Panc1 (cell line): ENCODE results near the gene DNAAF8. TPM values are rescaled to one million over a fixed set of nuclear protein-coding genes. Genes with fewer than 3 reads are reported as not detected.
A peak's percentile ranks its signal among the peaks of the same experiment; 100 is the strongest.

Experiments
- ATAC-seq: fragments of 200-7000 bp; cut with Tn5 transposase; 2 replicates; pipeline ENCODE4 v1.9.1; 2020; ENCODE audit warnings: mild to moderate bottlenecking, moderate library complexity
- BruUV-seq: library from RNA; stranded (reverse); fragments of 400-500 nt; replicated peaks from 2 replicates; lab custom pipeline; 2021; lab: Mats Ljungman, UMichigan
- CTCF ChIA-PET: fragments of 300-600 bp; sonication (Branson Sonifier 250); formaldehyde crosslinking; loops from one replicate; lab custom pipeline; 2022; ENCODE audit warnings: antibody characterized with exemption; lab: Charles Lee
- POLR2A ChIA-PET: fragments of 300-600 bp; sonication (Branson Sonifier 250); formaldehyde crosslinking; loops from one replicate; lab custom pipeline; 2022; ENCODE audit warnings: antibody characterized with exemption; lab: Charles Lee
- DNase-seq: peaks from one replicate; pipeline ENCODE4 v3.0.0-alpha.2; 2010; ENCODE audit warnings: low read depth, low spot score
- H3K27ac ChIP-seq: 2 replicates; pipeline ENCODE4 v1.5.1; 2011; ENCODE audit warnings: mild to moderate bottlenecking, low read length, inconsistent platforms
- H3K27me3 ChIP-seq: fragments of 200-500 bp; sonication (Bioruptor generic); 2 replicates; pipeline ENCODE4 v1.6.0; 2014; ENCODE audit warnings: low read length, inconsistent platforms; ENCODE audit not compliant: control insufficient read depth, insufficient read depth
- H3K36me3 ChIP-seq: fragments of 200-500 bp; sonication (Bioruptor generic); 2 replicates; pipeline ENCODE4 v1.5.1; 2014; ENCODE audit warnings: inconsistent platforms, mild to moderate bottlenecking, low read length, moderate library complexity; ENCODE audit not compliant: control insufficient read depth, insufficient read depth
- H3K4me1 ChIP-seq: 2 replicates; pipeline ENCODE4 v1.5.1; 2011; ENCODE audit warnings: inconsistent platforms, mild to moderate bottlenecking, low read length, moderate library complexity; ENCODE audit not compliant: control insufficient read depth, insufficient read depth
- H3K4me3 ChIP-seq, 2 experiments: 2 replicates each; pipeline ENCODE4 v1.5.1; 2011 to 2012; ENCODE audit warnings: low read depth in 2 of 2, low read length in 2 of 2, mild to moderate bottlenecking in 2 of 2, inconsistent platforms in 1 of 2, moderate library complexity in 1 of 2
- H3K9me3 ChIP-seq: fragments of 200-500 bp; sonication (Bioruptor generic); 2 replicates; pipeline ENCODE4 v1.5.1; 2014; ENCODE audit warnings: low read depth, mild to moderate bottlenecking, inconsistent platforms, low read length, moderate library complexity; ENCODE audit not compliant: control insufficient read depth, insufficient read depth
- CTCF ChIP-seq: fragments of 450-650 bp; IDR thresholded peaks from 2 replicates; pipeline ENCODE4 v1.5.1; 2017; ENCODE audit warnings: mild to moderate bottlenecking
- POLR2AphosphoS5 ChIP-seq: IDR thresholded peaks from 2 replicates; pipeline ENCODE4 v1.6.1; 2012; ENCODE audit warnings: mild to moderate bottlenecking, low read depth, low read length, moderate library complexity
- REST ChIP-seq, 2 experiments: IDR thresholded peaks; 2 replicates each; pipeline ENCODE4 v1.6.1; 2011 to 2012; ENCODE audit warnings: low read depth in 2 of 2, control low read depth in 1 of 2, low read length in 1 of 2, mild to moderate bottlenecking in 1 of 2, moderate library complexity in 1 of 2; ENCODE audit not compliant: insufficient read depth in 1 of 2
- SIN3A ChIP-seq: IDR thresholded peaks from 2 replicates; pipeline ENCODE4 v1.6.1; 2012; ENCODE audit warnings: low read depth, mild to moderate bottlenecking, low read length, moderate library complexity, borderline replicate concordance; ENCODE audit not compliant: insufficient read depth
- TCF7L2 ChIP-seq: IDR thresholded peaks from 2 replicates; pipeline ENCODE4 v1.6.1; 2011; ENCODE audit warnings: mild to moderate bottlenecking, low read depth, low read length, inconsistent platforms
- in situ Hi-C: cut with HindIII; loops from 2 replicates; pipeline ENCODE4 v1.10.0; 2016; ENCODE audit warnings: low sequenced_read_pairs, low pct_unique_long_range_greater_than_20kb
- intact Hi-C: fragments of 100-400 bp; cut with micrococcal nuclease; formaldehyde crosslinking; loops from one replicate; pipeline ENCODE4 v1.10.0; 2022; ENCODE audit not compliant: unreplicated experiment
- total RNA-seq: library from RNA; stranded (reverse); gene quantifications from one replicate; pipeline ENCODE4 v1.2.1, GENCODE V29; 2021; ENCODE audit not compliant: unreplicated experiment

DNAAF8 gene
- total RNA-seq, 1 experiment from 2014 or later = 2.3 TPM

GRCh38 chr16:4695473-4696171 is 38.7 kb upstream of the DNAAF8 start:
- H3K36me3 ChIP-seq = no peaks in the 10 kb centered on the region; the same call in none of the 2 replicates
- peaks cover 49% of the 10 kb centered on the region for H3K4me1 ChIP-seq
- POLR2A ChIA-PET = no interaction called here
- H3K9me3 ChIP-seq = no peaks in the 10 kb centered on the region
- CTCF ChIA-PET = interaction anchor here (0.6 kb wide), 2 partner anchors 65 to 335 kb away, joined by 4 to 12 read pairs; no protein-coding TSS in a partner anchor
- no peaks in the 10 kb centered on the region for H3K27me3 ChIP-seq
- TF ChIP-seq TCF7L2 = no peak
- no peak for TF ChIP-seq POLR2AphosphoS5
- TF ChIP-seq CTCF = no peak
- no peak for TF ChIP-seq SIN3A
- TF ChIP-seq REST (IDR thresholded peaks at IDR 0.05; ENCODE audit: insufficient read depth in 1 of 2, low read depth in 2 of 2, low read length in 1 of 2) = no peak
- peak overlapping the region; percentile 44 for H3K27ac ChIP-seq
- H3K4me3 ChIP-seq = no peak overlapping the region
- in situ Hi-C loops (no loop called here), intact Hi-C loops (no loop called here)
- no TSS peak for BruUV-seq
- no peak for DNase-seq
- no peak for ATAC-seq

- BruUV-seq = no TSS peak
- H3K4me1 ChIP-seq = peaks cover 46% of the 10 kb centered on the region
- ChIA-PET POLR2A (interaction anchor here (0.7 kb wide), 1 partner anchor 51 kb away, joined by 4 read pairs; no protein-coding TSS in a partner anchor), CTCF (interaction anchor here (0.6 kb wide), 1 partner anchor 334 kb away, joined by 4 read pairs; no protein-coding TSS in a partner anchor)
- TF ChIP-seq TCF7L2 (no peak), REST (IDR thresholded peaks at IDR 0.05; ENCODE audit: insufficient read depth in 1 of 2, low read depth in 2 of 2, low read length in 1 of 2) (no peak), POLR2AphosphoS5 (no peak)
- intact Hi-C loops (no loop called here), in situ Hi-C loops (no loop called here)
- H3K27me3 ChIP-seq = no peaks in the 10 kb centered on the region
- H3K27ac ChIP-seq = peak overlapping the region; percentile 44; the same call in 1 of the 2 replicates
- H3K4me3 ChIP-seq = no peak overlapping the region
- ATAC-seq (no peak), DNase-seq (no peak)
- H3K36me3 ChIP-seq = no peaks in the 10 kb centered on the region; the same call in none of the 2 replicates
- no peaks in the 10 kb centered on the region for H3K9me3 ChIP-seq
Measured at GRCh38 chr16:4696172-4696904, 38.0 kb upstream of the DNAAF8 start.
